C4-2B (cell line): Measurements from ENCODE around the gene ZFP36L1.

Source experiments
- H3K27ac ChIP-seq: fragments of 450-650 bp; 2 replicates; pipeline ENCODE4 v1.5.1; 2017
- ZFX ChIP-seq: fragments of 450-650 bp; IDR thresholded peaks from 2 replicates; pipeline ENCODE4 v1.6.1; 2017
- TF ChIP-seq, protein P1 (sequence below): fragments of 450-650 bp; conservative IDR thresholded peaks from 2 replicates; pipeline ENCODE4 v1.5.1; 2017; ENCODE audit warnings: mild to moderate bottlenecking

The ZFP36L1 gene

DNA sequence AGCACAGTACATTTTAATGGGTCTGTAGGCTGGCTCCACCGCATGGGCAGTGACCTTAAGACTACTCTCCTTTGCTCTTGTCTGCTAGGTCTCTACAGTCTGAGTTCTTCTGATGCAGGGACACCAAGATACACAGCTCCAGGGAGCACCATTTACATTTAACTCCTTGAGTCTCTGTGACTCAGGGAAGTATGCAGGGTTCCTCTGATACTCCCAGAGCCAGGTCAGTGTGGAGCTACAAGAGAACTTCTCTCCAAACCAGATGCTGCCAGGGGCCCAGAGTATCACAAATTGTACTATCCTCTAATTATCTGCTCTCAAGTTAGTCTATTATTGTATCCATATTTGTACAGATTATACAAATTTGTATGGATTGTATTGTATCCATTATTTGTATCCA, 15.2 kb downstream of the ZFP36L1 start:
- no peak overlapping the region for H3K27ac ChIP-seq
- TF ChIP-seq, protein P1, sequence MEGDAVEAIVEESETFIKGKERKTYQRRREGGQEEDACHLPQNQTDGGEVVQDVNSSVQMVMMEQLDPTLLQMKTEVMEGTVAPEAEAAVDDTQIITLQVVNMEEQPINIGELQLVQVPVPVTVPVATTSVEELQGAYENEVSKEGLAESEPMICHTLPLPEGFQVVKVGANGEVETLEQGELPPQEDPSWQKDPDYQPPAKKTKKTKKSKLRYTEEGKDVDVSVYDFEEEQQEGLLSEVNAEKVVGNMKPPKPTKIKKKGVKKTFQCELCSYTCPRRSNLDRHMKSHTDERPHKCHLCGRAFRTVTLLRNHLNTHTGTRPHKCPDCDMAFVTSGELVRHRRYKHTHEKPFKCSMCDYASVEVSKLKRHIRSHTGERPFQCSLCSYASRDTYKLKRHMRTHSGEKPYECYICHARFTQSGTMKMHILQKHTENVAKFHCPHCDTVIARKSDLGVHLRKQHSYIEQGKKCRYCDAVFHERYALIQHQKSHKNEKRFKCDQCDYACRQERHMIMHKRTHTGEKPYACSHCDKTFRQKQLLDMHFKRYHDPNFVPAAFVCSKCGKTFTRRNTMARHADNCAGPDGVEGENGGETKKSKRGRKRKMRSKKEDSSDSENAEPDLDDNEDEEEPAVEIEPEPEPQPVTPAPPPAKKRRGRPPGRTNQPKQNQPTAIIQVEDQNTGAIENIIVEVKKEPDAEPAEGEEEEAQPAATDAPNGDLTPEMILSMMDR, result no peak
- no peak for TF ChIP-seq ZFX

DNA sequence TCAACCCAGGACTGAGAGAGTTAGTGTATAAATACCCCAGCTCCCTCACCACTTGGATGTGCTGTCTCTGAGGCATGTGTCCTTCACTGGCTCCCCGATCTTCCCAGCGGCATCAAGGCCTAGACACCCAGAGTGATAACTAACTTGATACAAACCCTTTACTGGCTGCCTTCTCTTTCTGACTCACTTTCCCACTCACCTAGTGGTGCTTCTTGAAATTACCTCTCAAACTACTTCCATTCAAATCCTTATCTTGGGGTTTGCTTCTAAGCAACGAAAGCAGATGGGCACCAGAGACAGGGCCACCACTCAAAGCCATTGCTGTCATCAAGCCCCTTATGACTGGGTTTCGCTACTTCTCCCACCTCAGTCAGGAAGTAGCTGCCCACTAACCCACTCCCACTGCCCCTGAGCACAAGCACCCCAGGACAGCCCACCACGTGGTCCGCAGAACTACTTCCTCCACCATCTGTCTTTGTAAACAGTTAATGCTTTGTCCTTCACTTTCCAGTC, 17.2 kb downstream of the ZFP36L1 start:
- TF ChIP-seq, protein P1, result no peak
- no peak for TF ChIP-seq ZFX
- no peak overlapping the region; the same call in 1 of the 2 replicates for H3K27ac ChIP-seq

DNA sequence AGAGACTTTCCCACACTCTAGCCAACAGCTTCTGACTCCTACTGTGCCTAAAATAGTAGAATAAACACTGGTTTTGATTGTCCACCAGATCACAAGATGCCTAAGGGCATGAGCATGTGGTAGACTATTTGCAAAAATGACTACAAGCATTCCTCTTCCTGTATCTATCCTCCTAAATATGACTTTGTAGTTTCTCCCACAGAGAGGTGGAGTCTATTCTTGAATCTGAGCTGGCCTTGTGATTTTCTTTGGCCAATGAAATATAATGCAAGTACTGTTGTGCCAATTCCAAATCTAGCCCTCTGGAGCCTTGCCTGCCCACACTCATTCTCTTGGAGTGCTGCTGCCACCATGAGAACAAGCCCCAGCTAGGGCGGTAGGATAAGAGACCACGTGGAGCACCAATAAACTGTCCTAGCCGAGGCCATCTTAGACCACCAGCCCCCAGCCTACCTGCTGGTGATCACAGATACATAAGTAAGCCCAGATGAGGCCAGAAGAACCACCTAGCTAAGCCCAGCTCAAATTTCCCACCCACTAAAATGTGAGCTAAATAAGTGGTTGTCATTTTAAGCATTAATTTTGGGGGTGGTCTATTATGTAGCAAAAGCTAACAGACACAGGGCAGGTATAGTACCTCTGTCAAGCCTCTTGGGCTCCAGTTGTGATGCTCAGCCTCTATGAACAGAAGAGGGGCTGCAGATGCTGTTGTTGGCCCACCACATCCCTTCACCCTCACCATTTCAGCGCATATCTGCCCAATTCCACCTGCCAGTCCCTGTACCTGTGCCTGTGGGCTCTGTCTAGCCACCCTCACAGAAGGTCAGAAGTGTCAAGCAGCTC, 17.9 kb downstream of the ZFP36L1 start:
- H3K27ac ChIP-seq, result no peak overlapping the region; the same call in 1 of the 2 replicates
- TF ChIP-seq, protein P1, result no peak
- TF ChIP-seq ZFX, result no peak

- TF ChIP-seq ZFX, result no peak
- TF ChIP-seq, protein P1, result no peak
- no peak overlapping the region for H3K27ac ChIP-seq
Measured at GRCh38 chr14:68772761-68773381, 20.0 kb downstream of the ZFP36L1 start.

DNA sequence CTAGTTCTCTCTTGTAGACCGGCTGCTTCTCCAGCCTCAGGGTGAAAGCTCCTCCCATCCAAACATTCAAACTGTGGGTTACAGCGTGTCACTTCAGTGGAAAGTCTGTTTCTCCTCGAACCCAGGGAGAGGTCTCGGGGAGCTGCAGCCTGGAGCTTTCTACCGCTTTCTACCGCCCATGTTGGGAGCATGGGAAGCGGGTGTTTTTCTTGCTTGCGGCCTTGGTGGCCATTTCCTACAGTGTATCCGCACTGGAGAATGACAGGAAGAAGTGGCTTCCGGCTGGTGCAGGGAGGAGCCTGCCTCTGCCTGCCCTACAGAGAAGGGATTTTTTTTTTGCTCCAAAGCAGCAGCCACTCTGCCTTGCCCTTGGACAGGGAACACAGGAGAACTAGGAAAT, 21.2 kb downstream of the ZFP36L1 start:
- no peak overlapping the region for H3K27ac ChIP-seq

DNA sequence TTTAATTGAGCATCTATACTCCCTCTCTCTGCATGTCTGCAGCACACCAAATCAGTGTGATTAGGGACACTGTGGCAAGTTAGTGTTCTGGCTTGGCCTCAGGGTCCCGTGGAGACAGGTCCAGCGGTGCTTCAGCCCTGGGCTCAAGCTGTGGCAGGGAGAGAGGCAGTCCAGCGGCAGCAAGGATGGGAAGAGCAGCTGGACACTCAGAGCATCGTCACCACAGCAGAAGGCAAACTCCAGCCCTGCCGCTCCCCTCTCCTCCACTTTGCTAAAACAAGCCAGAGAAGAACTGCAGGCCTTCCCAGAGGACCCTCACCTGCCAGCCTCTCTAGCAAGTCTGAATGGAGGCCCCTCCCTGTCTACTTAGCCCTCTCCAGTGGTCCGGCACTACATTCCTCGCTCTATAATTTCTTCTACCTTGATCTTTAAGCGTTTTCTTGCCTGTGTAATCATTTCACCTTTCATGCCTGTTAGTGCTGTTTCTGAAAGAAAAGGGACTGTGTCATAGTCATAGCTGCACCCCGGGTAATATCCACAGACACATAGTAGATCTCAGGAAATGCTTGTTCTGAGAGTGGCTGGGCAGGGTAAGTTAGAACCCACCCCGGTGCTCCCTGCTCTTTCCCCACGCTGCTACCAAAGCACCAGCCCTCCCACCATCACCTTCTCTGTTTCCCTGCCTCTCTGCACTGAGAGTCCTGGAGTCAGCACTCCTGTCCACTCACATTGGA, 22.1 kb downstream of the ZFP36L1 start:
- no peak for TF ChIP-seq ZFX
- TF ChIP-seq, protein P1, result no peak
- H3K27ac ChIP-seq, result no peak overlapping the region

More for the DNA sequence above, 21.2 kb downstream of the ZFP36L1 start:
- TF ChIP-seq ZFX, result no peak
- TF ChIP-seq, protein P1, result no peak
